Fibroblast of lung (primary cell): ENCODE results near the gene PBLD. TPM values are rescaled to one million over a fixed set of nuclear protein-coding genes. Genes with fewer than 3 reads are reported as not detected.

Experiments used
- DNase-seq, 2 donors: peaks; one replicate each; pipeline versions ENCODE4 v3.0.0 to v3.0.0-alpha.2; 2010; ENCODE audit warnings: low read depth in 2 of 2
- H2AFZ ChIP-seq: 2 replicates; pipeline ENCODE4 v1.5.1; 2012; ENCODE audit warnings: low read length, control low read depth, inconsistent platforms
- H3K27ac ChIP-seq: 2 replicates; pipeline ENCODE4 v1.5.1; 2011; ENCODE audit warnings: low read length, control low read depth; ENCODE audit not compliant: insufficient read depth
- H3K27me3 ChIP-seq: 2 replicates; pipeline ENCODE4 v1.5.1; 2011; ENCODE audit warnings: mild to moderate bottlenecking, low read length; ENCODE audit not compliant: control insufficient read depth, insufficient read depth
- H3K36me3 ChIP-seq: 2 replicates; pipeline ENCODE4 v1.5.1; 2011; ENCODE audit warnings: low read length; ENCODE audit not compliant: control insufficient read depth, insufficient read depth
- H3K4me1 ChIP-seq: 2 replicates; pipeline ENCODE4 v1.5.1; 2011; ENCODE audit warnings: low read length; ENCODE audit not compliant: control insufficient read depth, insufficient read depth; ENCODE audit errors: extremely low read depth
- H3K4me2 ChIP-seq: 2 replicates; pipeline ENCODE4 v1.5.1; 2011; ENCODE audit warnings: low read length, control low read depth; ENCODE audit not compliant: insufficient read depth; ENCODE audit errors: extremely low read depth
- H3K4me3 ChIP-seq, 4 experiments: fragments of 200-600 bp in 1 of 4; sonication (generic) in 1 of 4; replicated peaks in 1 of 4; 2 replicates each; pipeline ENCODE4 v1.5.1; 2011 to 2016; ENCODE audit warnings: low read length in 4 of 4, low read depth in 3 of 4, mild to moderate bottlenecking in 3 of 4, control low read depth in 2 of 4, inconsistent platforms in 1 of 4, mixed read lengths in 1 of 4; ENCODE audit not compliant: insufficient read depth in 1 of 4; ENCODE audit errors: control extremely low read depth in 1 of 4
- H3K79me2 ChIP-seq: 2 replicates; pipeline ENCODE4 v1.5.1; 2012; ENCODE audit warnings: mild to moderate bottlenecking, low read length, inconsistent platforms; ENCODE audit not compliant: control insufficient read depth, insufficient read depth
- H3K9ac ChIP-seq: 2 replicates; pipeline ENCODE4 v1.5.1; 2011; ENCODE audit warnings: mild to moderate bottlenecking, low read length, control low read depth; ENCODE audit not compliant: insufficient read depth
- H3K9me3 ChIP-seq: 2 replicates; pipeline ENCODE4 v1.5.1; 2012; ENCODE audit warnings: low read depth, low read length; ENCODE audit not compliant: control insufficient read depth, insufficient read depth
- H4K20me1 ChIP-seq: 2 replicates; pipeline ENCODE4 v1.5.1; 2011; ENCODE audit warnings: low read length; ENCODE audit not compliant: control insufficient read depth, insufficient read depth; ENCODE audit errors: extremely low read depth
- CTCF ChIP-seq, 2 donors: IDR thresholded peaks in 1 of 2; conservative IDR thresholded peaks in 1 of 2; 1 replicate in 1 of 2; 2 replicates in 1 of 2; pipeline ENCODE4 v1.5.1; 2011 to 2012; ENCODE audit warnings: low read length in 2 of 2, control low read depth in 1 of 2, inconsistent platforms in 1 of 2, low read depth in 1 of 2, mild to moderate bottlenecking in 1 of 2
- EZH2 ChIP-seq: IDR thresholded peaks from 2 replicates; pipeline ENCODE4 v1.5.1; 2012; ENCODE audit warnings: low read length, control low read depth, mild to moderate bottlenecking; ENCODE audit errors: missing control alignments
- polyA plus RNA-seq, 2 donors: library from polyadenylated mRNA; depleted of rRNA in 1 of 2; stranded (reverse) in 1 of 2; unstranded in 1 of 2; fragments of >200 nt; gene quantifications; 2 replicates each; pipeline ENCODE4 v1.2.1, GENCODE V29; 2011 to 2012; ENCODE audit warnings: missing spikeins in 1 of 2
- total RNA-seq: library from RNA; depleted of rRNA; stranded (reverse); fragments of >200 nt; gene quantifications from 2 replicates; pipeline ENCODE4 v1.2.1, GENCODE V29; 2014

PBLD gene
- total and polyA plus RNA-seq, 2 donors (not counting 1 experiment from before 2014, with no cell fraction given): 1.3 to 5.1 TPM

GRCh38 chr10:68334672-68335467 is 2.1 kb upstream of the PBLD start:
- Histone ChIP-seq H3K27ac (peak overlapping the region; percentile 26), H3K79me2 (peaks cover 84% of the 10 kb centered on the region), H3K9me3 (no peaks in the 10 kb centered on the region), H4K20me1 (peaks cover 19% of the 10 kb centered on the region), H3K9ac (peak overlapping the region; percentile 32), H3K4me1 (peaks cover 17% of the 10 kb centered on the region), H3K36me3 (peaks cover 1% of the 10 kb centered on the region), H2AFZ (no peak overlapping the region), H3K4me2 (peak overlapping the region; percentile 91), H3K27me3 (no peaks in the 10 kb centered on the region), H3K4me3 (peak overlapping the region; percentile 91 to 94 (median 91))
- no peak for DNase-seq
- no peak for TF ChIP-seq EZH2

DNA sequence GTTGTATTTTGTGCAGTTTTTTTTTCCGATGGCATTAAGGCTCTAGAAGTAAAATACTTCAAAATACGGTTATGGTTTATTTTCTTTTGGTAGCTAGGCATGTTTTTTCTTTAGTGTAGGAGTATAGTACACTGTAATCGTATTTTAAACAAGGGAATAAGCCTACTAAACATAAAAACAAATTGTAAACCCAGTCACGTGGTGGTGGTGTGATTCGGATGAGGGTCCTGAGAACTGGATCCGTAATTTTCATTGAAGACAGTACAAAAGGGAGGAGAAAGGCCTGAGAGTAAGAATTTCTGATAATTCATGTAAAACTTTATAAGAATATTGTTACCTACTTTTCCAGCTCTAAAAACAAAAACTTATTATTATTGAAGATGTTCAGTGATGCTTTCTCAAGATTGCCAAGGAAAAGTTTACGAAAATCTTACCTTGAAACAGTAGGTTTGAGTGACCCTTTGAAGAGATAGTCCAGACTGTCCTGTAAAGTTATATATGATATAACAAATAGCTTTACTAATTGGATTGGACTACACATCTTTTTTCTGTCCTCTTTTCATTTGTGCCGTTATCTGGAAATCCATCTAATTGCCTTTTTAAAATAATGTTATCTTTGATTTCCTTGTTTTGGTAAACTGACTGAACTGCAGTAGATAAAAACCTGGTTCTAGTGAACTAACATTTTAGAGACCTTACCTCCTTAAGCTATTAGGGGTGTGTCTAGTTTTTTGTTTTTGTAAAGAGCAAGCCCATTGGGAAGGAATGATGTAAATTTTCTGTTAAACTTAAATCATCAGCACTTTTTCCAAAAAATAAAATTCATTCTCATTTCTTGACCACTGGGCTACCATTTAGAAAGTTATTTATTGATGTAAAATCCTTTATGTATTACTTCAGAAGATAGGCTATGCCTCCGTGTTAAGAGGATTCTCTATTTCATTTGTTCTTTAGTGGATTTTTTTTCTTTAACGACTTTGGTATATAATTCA is 1.0 kb upstream of the PBLD start:
- H3K79me2 ChIP-seq: peaks cover 72% of the 10 kb centered on the region
- H3K27me3 ChIP-seq: no peaks in the 10 kb centered on the region
- no peak overlapping the region for H2AFZ ChIP-seq
- peaks cover 19% of the 10 kb centered on the region for H4K20me1 ChIP-seq
- no peaks in the 10 kb centered on the region for H3K9me3 ChIP-seq
- peak overlapping the region; percentile 99 for H3K27ac ChIP-seq
- H3K4me2 ChIP-seq: peak overlapping the region; percentile 11
- H3K4me1 ChIP-seq: peaks cover 20% of the 10 kb centered on the region
- no peak for DNase-seq
- peak overlapping the region; percentile 91 to 94 (median 91) for H3K4me3 ChIP-seq
- H3K36me3 ChIP-seq: peaks cover 1% of the 10 kb centered on the region
- peak overlapping the region; percentile 92 for H3K9ac ChIP-seq
- TF ChIP-seq EZH2 (no peak), CTCF (conservative IDR thresholded peaks at IDR 0.05 in 1 of 2, IDR thresholded peaks at IDR 0.05 in 1 of 2; ENCODE audit: low read depth in 1 of 2, low read length in 2 of 2) (no peak)

GRCh38 chr10:68333058-68333395 is 299 bp upstream of the PBLD start:
- peaks cover 19% of the 10 kb centered on the region for H4K20me1 ChIP-seq
- peaks cover 65% of the 10 kb centered on the region for H3K79me2 ChIP-seq
- H3K9me3 ChIP-seq: no peaks in the 10 kb centered on the region
- H3K4me3 ChIP-seq: peak overlapping the region; percentile 91 to 94 (median 91)
- H3K27me3 ChIP-seq: no peaks in the 10 kb centered on the region
- peak overlapping the region; percentile 11 for H3K4me2 ChIP-seq
- peak overlapping the region; percentile 92 for H3K9ac ChIP-seq
- no peak for TF ChIP-seq CTCF (conservative IDR thresholded peaks at IDR 0.05 in 1 of 2, IDR thresholded peaks at IDR 0.05 in 1 of 2; ENCODE audit: low read depth in 1 of 2, low read length in 2 of 2)
- TF ChIP-seq EZH2: no peak
- peaks cover 23% of the 10 kb centered on the region for H3K4me1 ChIP-seq
- no peaks in the 10 kb centered on the region for H3K36me3 ChIP-seq
- DNase-seq: peak in 1 of 2 donors; percentile 74
- H3K27ac ChIP-seq: peak overlapping the region; percentile 99
- no peak overlapping the region for H2AFZ ChIP-seq
